Adrenal gland (tissue), 12 donors: ENCODE measurements around the gene TSPAN4. TPM values are rescaled to one million over a fixed set of nuclear protein-coding genes. Genes with fewer than 3 reads are reported as not detected.

Experiments
- DNase-seq, 7 donors: peaks; one replicate each; pipeline ENCODE4 v3.0.0-alpha.2; 2019 to 2020
- H3K27ac ChIP-seq, 5 donors: fragments of 200-600 bp; sonication (generic) in 4 of 5; 1 replicate in 3 of 5; 2 replicates in 2 of 5; pipeline versions ENCODE4 v1.5.1 to v1.8.0; 2016 to 2020; ENCODE audit warnings: mild to moderate bottlenecking in 1 of 5
- H3K27me3 ChIP-seq: fragments of 200-600 bp; 2 replicates; pipeline ENCODE4 v1.8.0; 2021
- H3K36me3 ChIP-seq, 2 donors: fragments of 200-600 bp; replicated peaks in 1 of 2; 1 replicate in 1 of 2; 2 replicates in 1 of 2; pipeline versions ENCODE4 v1.5.1 to v1.8.0; 2018 to 2022
- H3K4me1 ChIP-seq, 2 donors: fragments of 200-600 bp; replicated peaks in 1 of 2; 1 replicate in 1 of 2; 2 replicates in 1 of 2; pipeline versions ENCODE4 v1.5.1 to v1.8.0; 2018 to 2021
- H3K4me3 ChIP-seq, 4 donors: fragments of 200-600 bp; sonication (generic) in 3 of 4; one replicate each; pipeline ENCODE4 v1.5.1; 2016 to 2018
- H3K9me3 ChIP-seq, 3 donors: fragments of 200-600 bp; sonication (generic) in 1 of 3; replicated peaks in 1 of 3; 1 replicate in 2 of 3; 2 replicates in 1 of 3; pipeline versions ENCODE4 v1.5.1 to v1.8.0; 2016 to 2021
- POLR2A ChIP-seq, 2 donors: fragments of 450-650 bp; IDR thresholded peaks; one replicate each; pipeline ENCODE4 v1.6.1; 2017; ENCODE audit warnings: antibody characterized with exemption in 2 of 2, mild to moderate bottlenecking in 2 of 2, moderate library complexity in 1 of 2
- WGBS, 4 donors: extraction: QIAGEN DNeasy Blood & Tissue Kit in 2 of 4; methylation state at CpG; one replicate each; pipeline versions ENCODE4 v1.1.5 to v1.1.7; 2013 to 2017; 5-methylcytosine and 5-hydroxymethylcytosine counted together
- intact Hi-C, 2 donors: fragments of 100-400 bp; cut with DNase I; formaldehyde crosslinking; loops; one replicate each; pipeline versions ENCODE4 v1.14.1 to v1.15.0; 2022 to 2023
- polyA plus RNA-seq, 3 donors: library from polyadenylated mRNA; stranded (reverse); fragments of 200-250 nt in 2 of 3; fragments of 350-450 nt in 1 of 3; fragmentation: Illumina TruSeq in 1 of 3; extraction: RNeasy Lipid Tissue Mini Kit (QIAGEN cat#74804) in 1 of 3; gene quantifications; one replicate each; pipeline ENCODE4 v1.2.3, GENCODE V29; 2013 to 2014
- small RNA-seq, 2 donors: library from RNA; depleted of rRNA; stranded (forward); fragments of <200 nt; gene quantifications; one replicate each; pipeline ENCODE3, GENCODE V24; 2016
- total RNA-seq, 9 donors: library from RNA; depleted of rRNA in 4 of 9; stranded (reverse); fragments of >200 nt in 4 of 9; fragments of 120-200 nt in 1 of 9; fragmentation: NEBNext Ultra II Directional in 1 of 9; extraction: Animal tissue kit (Norgen Biotek cat#: 25700) in 1 of 9; gene quantifications; one replicate each; pipeline versions ENCODE4 v1.1.0 to v1.2.4, GENCODE V29; 2013 to 2023
- TF ChIP-seq, protein P1 (sequence below), 6 experiments: fragments of 450-650 bp in 4 of 6; fragments of 200-600 bp in 2 of 6; sonication (generic) in 1 of 6; IDR thresholded peaks; 1 replicate in 5 of 6; 2 replicates in 1 of 6; pipeline versions ENCODE4 v1.5.1 to v1.8.0; 2016 to 2021; ENCODE audit warnings: antibody characterized with exemption in 6 of 6, mild to moderate bottlenecking in 2 of 6, moderate library complexity in 1 of 6
- donor health status: healthy with polysubstance abuse.
- donor health status: Bipolar disorder and iron deficiency.
- donor health status: DM: yes; HTN: yes; CAD: no.
- donor health status: DM: no; HTN: no; CAD: no.
- donor health status: DM: no; HTN: no; CAD: no.
- donor health status: DM: yes; HTN: yes; CAD: no.

The TSPAN4 gene
- total and polyA plus RNA-seq, 12 donors = 5.2 to 207 (median 53.5) TPM

DNA sequence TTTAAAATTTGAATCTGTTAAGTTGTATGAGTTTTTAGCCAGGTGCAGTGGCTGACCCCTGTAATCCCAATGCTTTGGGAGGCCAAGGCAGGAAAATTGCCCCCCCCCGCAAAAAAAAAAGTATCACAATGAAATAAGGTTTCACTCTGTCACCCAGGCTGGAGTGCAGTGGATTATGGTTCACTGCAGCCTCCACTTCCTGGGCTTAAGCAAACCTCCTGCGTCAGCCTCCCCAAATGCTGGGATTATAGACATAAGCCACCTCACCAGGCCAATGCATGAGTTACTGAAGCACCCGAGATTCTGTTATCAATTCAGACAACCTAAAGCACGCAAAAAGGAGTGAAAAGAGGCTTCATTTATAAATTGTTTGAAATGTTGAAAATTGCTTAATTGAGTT, 70.4 kb downstream of the TSPAN4 start:
- no peak overlapping the region for H3K4me3 ChIP-seq
- intact Hi-C loops = no loop called here
- H3K36me3 ChIP-seq = no peaks in the 10 kb centered on the region
- H3K27ac ChIP-seq = peak overlapping the region in 2 of 5 donors; percentile 17 to 76
- H3K9me3 ChIP-seq = no peaks in the 10 kb centered on the region
- WGBS, 4 donors = 87 to 93% (median 91%) methylated on average over 4 of the region's 4 CpGs
- no peak for DNase-seq
- H3K4me1 ChIP-seq = peaks cover 12 to 32% of the 10 kb centered on the region in 2 donors
- H3K27me3 ChIP-seq = no peaks in the 10 kb centered on the region
- no peak for TF ChIP-seq POLR2A (IDR thresholded peaks at IDR 0.05)
- TF ChIP-seq, protein P1, sequence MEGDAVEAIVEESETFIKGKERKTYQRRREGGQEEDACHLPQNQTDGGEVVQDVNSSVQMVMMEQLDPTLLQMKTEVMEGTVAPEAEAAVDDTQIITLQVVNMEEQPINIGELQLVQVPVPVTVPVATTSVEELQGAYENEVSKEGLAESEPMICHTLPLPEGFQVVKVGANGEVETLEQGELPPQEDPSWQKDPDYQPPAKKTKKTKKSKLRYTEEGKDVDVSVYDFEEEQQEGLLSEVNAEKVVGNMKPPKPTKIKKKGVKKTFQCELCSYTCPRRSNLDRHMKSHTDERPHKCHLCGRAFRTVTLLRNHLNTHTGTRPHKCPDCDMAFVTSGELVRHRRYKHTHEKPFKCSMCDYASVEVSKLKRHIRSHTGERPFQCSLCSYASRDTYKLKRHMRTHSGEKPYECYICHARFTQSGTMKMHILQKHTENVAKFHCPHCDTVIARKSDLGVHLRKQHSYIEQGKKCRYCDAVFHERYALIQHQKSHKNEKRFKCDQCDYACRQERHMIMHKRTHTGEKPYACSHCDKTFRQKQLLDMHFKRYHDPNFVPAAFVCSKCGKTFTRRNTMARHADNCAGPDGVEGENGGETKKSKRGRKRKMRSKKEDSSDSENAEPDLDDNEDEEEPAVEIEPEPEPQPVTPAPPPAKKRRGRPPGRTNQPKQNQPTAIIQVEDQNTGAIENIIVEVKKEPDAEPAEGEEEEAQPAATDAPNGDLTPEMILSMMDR (IDR thresholded peaks at IDR 0.05) = no peak

DNA sequence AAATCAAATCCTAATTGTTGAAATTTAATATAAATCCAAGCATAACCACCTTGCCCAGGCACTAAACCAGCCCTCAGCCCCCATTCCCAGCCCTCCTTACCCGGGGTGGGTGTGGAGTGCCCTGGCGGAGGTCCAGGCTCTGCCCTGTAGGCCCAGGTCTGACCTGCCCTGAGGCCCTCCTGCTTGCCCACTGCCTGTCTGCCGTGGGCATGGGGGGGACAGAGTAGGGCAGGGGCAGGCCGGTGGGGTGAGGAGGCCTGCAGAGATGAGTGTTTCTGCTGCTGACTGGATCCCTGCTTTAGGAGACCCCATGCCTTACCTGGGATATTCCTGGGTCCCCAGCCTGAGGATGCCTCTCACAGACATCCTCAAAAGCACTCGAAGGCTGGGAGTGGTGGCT, 71.6 kb downstream of the TSPAN4 start:
- peak overlapping the region; percentile 52 to 89 (median 76) for H3K27ac ChIP-seq
- TF ChIP-seq POLR2A (IDR thresholded peaks at IDR 0.05) = no peak
- TF ChIP-seq, protein P1 (IDR thresholded peaks at IDR 0.05) = no peak
- no peaks in the 10 kb centered on the region for H3K36me3 ChIP-seq
- peak overlapping the region in 1 of 4 donors; percentile 24 for H3K4me3 ChIP-seq
- DNase-seq = no peak
- 72 to 82% (median 77%) methylated on average over 3 to 5 of the region's 5 CpGs for WGBS, 4 donors
- no peaks in the 10 kb centered on the region for H3K27me3 ChIP-seq
- H3K9me3 ChIP-seq = no peaks in the 10 kb centered on the region
- intact Hi-C loops = no loop called here
- H3K4me1 ChIP-seq = peaks cover 12 to 32% of the 10 kb centered on the region in 2 donors

DNA sequence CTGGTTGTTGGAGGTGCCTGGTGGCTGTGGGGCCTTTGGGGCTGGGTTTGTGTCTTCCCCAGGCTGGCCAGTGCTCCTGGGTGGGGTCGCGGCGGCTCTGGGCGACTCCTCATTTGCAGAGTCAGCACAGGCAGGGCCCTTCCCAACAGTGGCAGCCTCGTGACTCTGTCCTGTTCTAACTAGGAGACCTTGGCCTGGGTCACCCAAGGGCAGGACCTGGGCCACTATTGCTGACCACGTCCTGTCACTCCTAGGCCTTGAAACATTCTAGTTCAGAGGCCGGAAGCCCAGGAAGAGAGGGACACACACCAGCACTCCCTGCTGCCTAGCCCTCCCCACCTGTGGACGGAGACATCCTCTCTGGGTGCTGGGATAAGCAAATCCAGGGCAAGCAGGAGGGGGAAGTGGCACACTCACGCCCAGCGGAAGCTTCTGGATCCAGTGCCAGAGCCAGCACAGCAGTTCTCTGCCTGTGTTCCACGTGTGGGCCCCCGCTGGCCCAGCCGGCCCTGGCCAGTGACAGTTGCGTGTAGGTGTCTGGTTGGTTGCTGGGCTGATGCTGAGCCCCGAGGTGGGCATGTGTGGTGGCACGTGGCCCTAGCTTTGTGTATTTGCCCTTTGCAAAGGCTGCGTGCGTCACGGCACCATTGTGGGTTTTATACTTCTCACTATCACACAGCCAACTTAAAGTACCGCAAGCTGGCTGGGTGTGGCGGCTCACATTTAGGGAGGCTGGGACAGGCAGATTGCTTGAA, 72.3 kb downstream of the TSPAN4 start:
- TF ChIP-seq, protein P1 (IDR thresholded peaks at IDR 0.05) = no peak
- peak; percentile 33 to 35 for TF ChIP-seq POLR2A (IDR thresholded peaks at IDR 0.05)
- Histone ChIP-seq H3K4me1 (peaks cover 8 to 30% of the 10 kb centered on the region in 2 donors), H3K27ac (peak overlapping the region; percentile 52 to 89 (median 76)), H3K27me3 (no peaks in the 10 kb centered on the region), H3K9me3 (no peaks in the 10 kb centered on the region), H3K4me3 (peak overlapping the region in 1 of 4 donors; percentile 24), H3K36me3 (no peaks in the 10 kb centered on the region)
- WGBS, 4 donors = 58 to 85% (median 74%) methylated on average over 5 to 21 of the region's 21 CpGs
- intact Hi-C loops = no loop called here
- DNase-seq = peak; percentile 62 to 91 (median 82)

Small RNA genes lying within 50 kb of the gene (small RNA-seq; reads per million reads assigned to genes)
- 0 reads per million in 2 donors for gene SNORA52

Other genes starting within 250 kb of the TSPAN4 start
- gene IRF7, start 226.9 kb upstream of the TSPAN4 start, total RNA-seq = 10 to 100 TPM in 5 of 9 donors, 1 to 10 TPM in 4; 3.6 to 28.3 (median 10.0) TPM
- 10 to 100 TPM in 2 of 3 donors, under 1 TPM in 1; 0.81 to 87.6 (median 25.9) TPM for gene IRF7, start 226.9 kb upstream of the TSPAN4 start, polyA plus RNA-seq
- gene CDHR5, start 217.9 kb upstream of the TSPAN4 start, total RNA-seq = 1 to 10 TPM in 5 of 9 donors, under 1 TPM in 3, not detected in 1; 0.44 to 5.2 (median 1.2) TPM
- gene CDHR5, start 217.9 kb upstream of the TSPAN4 start, polyA plus RNA-seq = under 1 TPM; 0.31 to 0.61 (median 0.56) TPM
- under 1 TPM in 1 of 9 donors, not detected in 8; 0.67 TPM for gene SCT, start 215.7 kb upstream of the TSPAN4 start, total RNA-seq
- under 1 TPM in 1 of 3 donors, not detected in 2; 0.61 TPM for gene SCT, start 215.7 kb upstream of the TSPAN4 start, polyA plus RNA-seq
- gene DRD4, start 205.6 kb upstream of the TSPAN4 start, total RNA-seq = 1 to 10 TPM in 1 of 9 donors, under 1 TPM in 6, not detected in 2; 0.28 to 1.1 (median 0.34) TPM
- gene DRD4, start 205.6 kb upstream of the TSPAN4 start, polyA plus RNA-seq = 1 to 10 TPM in 2 of 3 donors, not detected in 1; 1.2 to 1.3 TPM
- gene DEAF1, start 147.6 kb upstream of the TSPAN4 start, total RNA-seq = 10 to 100 TPM; 32.8 to 57.3 (median 54.8) TPM
- 100 to 1,000 TPM in 1 of 3 donors, 10 to 100 TPM in 2; 20.6 to 131 (median 67.0) TPM for gene DEAF1, start 147.6 kb upstream of the TSPAN4 start, polyA plus RNA-seq
- 10 to 100 TPM; 11.1 to 85.3 (median 33.8) TPM for gene TMEM80, start 147.0 kb upstream of the TSPAN4 start, total RNA-seq
- 10 to 100 TPM; 14.8 to 33.8 (median 26.0) TPM for gene TMEM80, start 147.0 kb upstream of the TSPAN4 start, polyA plus RNA-seq
- gene EPS8L2, start 136.6 kb upstream of the TSPAN4 start, total RNA-seq = 10 to 100 TPM in 8 of 9 donors, 1 to 10 TPM in 1; 2.7 to 57.7 (median 34.3) TPM
- gene EPS8L2, start 136.6 kb upstream of the TSPAN4 start, polyA plus RNA-seq = 10 to 100 TPM in 2 of 3 donors, 1 to 10 TPM in 1; 9.7 to 51.9 (median 25.6) TPM
- 100 to 1,000 TPM in 8 of 9 donors, 10 to 100 TPM in 1; 83.2 to 167 (median 153) TPM for gene TALDO1, start 95.4 kb upstream of the TSPAN4 start, total RNA-seq
- 100 to 1,000 TPM in 2 of 3 donors, 10 to 100 TPM in 1; 64.3 to 117 (median 100) TPM for gene TALDO1, start 95.4 kb upstream of the TSPAN4 start, polyA plus RNA-seq
- 100 to 1,000 TPM in 4 of 9 donors, 10 to 100 TPM in 5; 33.7 to 156 (median 93.4) TPM for gene GATD1, start 65.4 kb upstream of the TSPAN4 start, total RNA-seq
- 100 to 1,000 TPM in 1 of 3 donors, 10 to 100 TPM in 2; 20.3 to 176 (median 49.3) TPM for gene GATD1, start 65.4 kb upstream of the TSPAN4 start, polyA plus RNA-seq
- gene CEND1, start 52.8 kb upstream of the TSPAN4 start, total RNA-seq = 1 to 10 TPM in 3 of 9 donors, under 1 TPM in 2, not detected in 4; 0.42 to 4.9 (median 1.9) TPM
- 10 to 100 TPM in 1 of 3 donors, 1 to 10 TPM in 2; 1.6 to 14.5 (median 4.2) TPM for gene CEND1, start 52.8 kb upstream of the TSPAN4 start, polyA plus RNA-seq
- gene SLC25A22, start 44.6 kb upstream of the TSPAN4 start, total RNA-seq = 10 to 100 TPM in 7 of 9 donors, 1 to 10 TPM in 2; 8.2 to 41.3 (median 16.5) TPM
- gene SLC25A22, start 44.6 kb upstream of the TSPAN4 start, polyA plus RNA-seq = 10 to 100 TPM in 2 of 3 donors, 1 to 10 TPM in 1; 7.7 to 18.8 (median 14.0) TPM
- 10 to 100 TPM in 4 of 9 donors, 1 to 10 TPM in 5; 3.5 to 28.8 (median 9.8) TPM for gene PIDD1, start 37.6 kb upstream of the TSPAN4 start, total RNA-seq
- 100 to 1,000 TPM in 1 of 3 donors, 10 to 100 TPM in 1, under 1 TPM in 1; 0.93 to 110 (median 51.7) TPM for gene PIDD1, start 37.6 kb upstream of the TSPAN4 start, polyA plus RNA-seq
- gene RPLP2, start 32.9 kb upstream of the TSPAN4 start, total RNA-seq = 1,000 to 10,000 TPM in 5 of 9 donors, 100 to 1,000 TPM in 4; 190 to 2,046 (median 1,036) TPM
- gene RPLP2, start 32.9 kb upstream of the TSPAN4 start, polyA plus RNA-seq = 1,000 to 10,000 TPM in 2 of 3 donors, 100 to 1,000 TPM in 1; 496 to 2,473 (median 1,460) TPM
- 100 to 1,000 TPM in 4 of 9 donors, 10 to 100 TPM in 5; 24.1 to 311 (median 89.4) TPM for gene PNPLA2, start 23.9 kb upstream of the TSPAN4 start, total RNA-seq
- 100 to 1,000 TPM in 2 of 3 donors, 10 to 100 TPM in 1; 46.2 to 403 (median 162) TPM for gene PNPLA2, start 23.9 kb upstream of the TSPAN4 start, polyA plus RNA-seq
- 10 to 100 TPM in 7 of 9 donors, 1 to 10 TPM in 2; 5.9 to 22.6 (median 14.2) TPM for gene CRACR2B, start 14.9 kb upstream of the TSPAN4 start, total RNA-seq
- 10 to 100 TPM in 2 of 3 donors, 1 to 10 TPM in 1; 1.0 to 91.3 (median 39.3) TPM for gene CRACR2B, start 14.9 kb upstream of the TSPAN4 start, polyA plus RNA-seq
- 100 to 1,000 TPM; 182 to 387 (median 326) TPM for gene CD151, start 9.9 kb upstream of the TSPAN4 start, total RNA-seq
- 100 to 1,000 TPM; 111 to 268 (median 246) TPM for gene CD151, start 9.9 kb upstream of the TSPAN4 start, polyA plus RNA-seq
- 100 to 1,000 TPM in 5 of 9 donors, 10 to 100 TPM in 4; 26.2 to 206 (median 121) TPM for gene POLR2L, start 323 bp upstream of the TSPAN4 start, total RNA-seq
- 100 to 1,000 TPM in 1 of 3 donors, 10 to 100 TPM in 2; 43.3 to 163 (median 96.5) TPM for gene POLR2L, start 323 bp upstream of the TSPAN4 start, polyA plus RNA-seq
- gene CHID1, start 68.0 kb downstream of the TSPAN4 start, total RNA-seq = 100 to 1,000 TPM in 5 of 9 donors, 10 to 100 TPM in 4; 46.0 to 220 (median 100) TPM
- gene CHID1, start 68.0 kb downstream of the TSPAN4 start, polyA plus RNA-seq = 10 to 100 TPM; 39.2 to 60.1 (median 56.3) TPM
- gene AP2A2, start 83.0 kb downstream of the TSPAN4 start, total RNA-seq = 100 to 1,000 TPM in 3 of 9 donors, 10 to 100 TPM in 6; 15.3 to 115 (median 74.8) TPM
- gene AP2A2, start 83.0 kb downstream of the TSPAN4 start, polyA plus RNA-seq = 10 to 100 TPM; 28.6 to 98.5 (median 71.4) TPM
- gene MUC6, start 193.9 kb downstream of the TSPAN4 start, total RNA-seq = under 1 TPM in 3 of 9 donors, not detected in 6; under 0.01 to 0.04 (median 0.04) TPM
- gene MUC6, start 193.9 kb downstream of the TSPAN4 start, polyA plus RNA-seq = under 1 TPM in 2 of 3 donors, not detected in 1; 0.13 to 0.72 TPM
- gene MUC2, start 232.0 kb downstream of the TSPAN4 start, total RNA-seq = under 1 TPM in 4 of 9 donors, not detected in 5; 0.04 to 0.31 (median 0.20) TPM
- gene MUC2, start 232.0 kb downstream of the TSPAN4 start, polyA plus RNA-seq = under 1 TPM in 1 of 3 donors, not detected in 2; under 0.01 TPM